Smooth muscle cell (in vitro differentiated cells): ENCODE data around the gene TDRKH. TPM values are rescaled to one million over a fixed set of nuclear protein-coding genes. Genes with fewer than 3 reads are reported as not detected.

Experiments
- DNase-seq: peaks from one replicate; lab custom pipeline; 2025; ENCODE audit not compliant: unreplicated experiment; lab: John Stamatoyannopoulos, UW
- H2AFZ ChIP-seq: fragments of 200-600 bp; sonication (generic); 2 replicates; pipeline ENCODE4 v1.6.0; 2016; ENCODE audit warnings: antibody characterized with exemption, low read depth, mild to moderate bottlenecking
- H3F3A ChIP-seq: fragments of 200-600 bp; sonication (generic); 2 replicates; pipeline ENCODE4 v1.6.0; 2017; ENCODE audit warnings: antibody characterized with exemption, low read depth
- H3K27ac ChIP-seq: fragments of 200-600 bp; sonication (generic); 2 replicates; pipeline ENCODE4 v1.5.1; 2016; ENCODE audit warnings: low read depth, mild to moderate bottlenecking
- H3K27me3 ChIP-seq: fragments of 200-600 bp; sonication (generic); 2 replicates; pipeline ENCODE4 v1.6.1; 2016; ENCODE audit warnings: low read depth, mild to moderate bottlenecking
- H3K36me3 ChIP-seq: fragments of 200-600 bp; sonication (generic); 2 replicates; pipeline ENCODE4 v1.5.1; 2016; ENCODE audit warnings: low read depth
- H3K4me1 ChIP-seq: fragments of 200-600 bp; sonication (generic); 2 replicates; pipeline ENCODE4 v1.5.1; 2016; ENCODE audit warnings: low read depth
- H3K4me2 ChIP-seq: fragments of 200-600 bp; sonication (generic); 2 replicates; pipeline ENCODE4 v1.6.0; 2016; ENCODE audit warnings: mild to moderate bottlenecking
- H3K4me3 ChIP-seq: fragments of 200-600 bp; sonication (generic); 2 replicates; pipeline ENCODE4 v1.5.1; 2016; ENCODE audit warnings: mild to moderate bottlenecking
- H3K79me2 ChIP-seq: fragments of 200-600 bp; sonication (generic); 2 replicates; pipeline ENCODE4 v1.6.0; 2016; ENCODE audit warnings: low read depth, mild to moderate bottlenecking
- H3K9ac ChIP-seq: fragments of 200-600 bp; sonication (generic); 2 replicates; pipeline ENCODE4 v1.6.0; 2016; ENCODE audit warnings: low read depth
- H3K9me3 ChIP-seq: fragments of 200-600 bp; sonication (generic); replicated peaks from 2 replicates; pipeline ENCODE4 v1.5.1; 2016; ENCODE audit warnings: low read depth
- H4K20me1 ChIP-seq: fragments of 200-600 bp; sonication (generic); 2 replicates; pipeline ENCODE4 v1.6.0; 2016; ENCODE audit warnings: low read depth
- CTCF ChIP-seq: fragments of 200-600 bp; sonication (generic); IDR thresholded peaks from 2 replicates; pipeline ENCODE4 v1.5.1; 2017; ENCODE audit warnings: borderline replicate concordance, mild to moderate bottlenecking, antibody characterized with exemption; ENCODE audit not compliant: insufficient read depth, poor library complexity, severe bottlenecking
- WGBS: methylation state at CpG from one replicate; pipeline ENCODE4 v1.1.7; 2016; ENCODE audit warnings: low lambda C conversion rate; 5-methylcytosine and 5-hydroxymethylcytosine counted together
- polyA plus RNA-seq: library from polyadenylated mRNA; unstranded; fragments of >200 nt; fragmentation: Nextera tagmentation; extraction: Ambion mirVana; gene quantifications from 2 replicates; pipeline ENCODE4 v1.2.1, GENCODE V29; 2016
- total RNA-seq: library from RNA; depleted of rRNA; stranded (reverse); fragments of >200 nt; gene quantifications from 2 replicates; pipeline ENCODE4 v1.2.3, GENCODE V29; 2014

TDRKH gene
- total and polyA plus RNA-seq, 2 experiments from 2014 or later = 4.7 to 8.5 TPM

- Histone ChIP-seq H3K27me3 (peaks cover 25% of the 10 kb centered on the region), H4K20me1 (no peaks in the 10 kb centered on the region), H2AFZ (no peak overlapping the region), H3K4me3 (no peak overlapping the region), H3K9me3 (no peaks in the 10 kb centered on the region), H3K9ac (no peak overlapping the region), H3K4me1 (peaks cover under 1% of the 10 kb centered on the region), H3K4me2 (no peak overlapping the region), H3F3A (peaks cover 5% of the 10 kb centered on the region), H3K36me3 (no peaks in the 10 kb centered on the region), H3K79me2 (no peaks in the 10 kb centered on the region), H3K27ac (no peak overlapping the region)
- DNase-seq = no peak
- 73% methylated on average over 3 of the region's 3 CpGs for whole genome bisulfite sequencing
- TF ChIP-seq CTCF = no peak
These were observed 43.9 kb upstream of the TDRKH start for GRCh38 chr1:151834239-151834638.

DNA sequence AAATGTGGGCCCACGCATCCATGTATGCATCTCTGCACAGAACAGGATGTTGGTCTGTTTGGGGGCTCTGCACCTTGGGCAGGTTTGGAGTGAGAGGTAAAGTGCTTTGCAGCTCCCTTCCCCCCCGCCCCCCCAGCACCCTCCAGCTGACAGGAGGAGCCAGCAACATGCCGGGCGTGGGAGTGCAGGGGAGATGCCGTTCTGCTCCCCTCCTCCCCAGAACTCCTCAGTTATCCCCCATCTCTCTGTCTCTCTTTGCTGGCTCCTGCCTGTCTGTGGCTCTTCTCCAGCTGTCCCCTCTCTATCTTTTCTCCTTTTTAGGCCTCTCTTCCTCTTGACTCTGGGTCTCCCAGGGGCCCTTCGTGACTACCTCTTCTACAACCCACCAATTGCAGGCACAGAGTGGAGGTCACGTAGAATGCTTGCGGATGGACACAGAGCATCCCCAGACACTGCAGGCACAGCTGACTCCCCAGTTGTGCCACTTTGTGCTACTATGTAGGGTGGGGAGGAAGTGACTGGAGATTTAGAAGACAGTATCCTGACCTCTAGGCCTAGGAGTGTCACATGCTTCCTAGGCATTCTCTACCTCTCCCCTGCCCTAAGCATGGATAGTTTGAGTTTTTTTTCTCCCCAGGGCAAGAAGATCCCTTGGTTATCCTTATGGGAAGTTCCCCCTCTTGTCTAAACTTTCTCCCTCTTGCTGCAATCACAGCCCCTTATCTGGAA lies 43.0 kb upstream of the TDRKH start:
- no peak for TF ChIP-seq CTCF
- 96% methylated on average over 4 of the region's 8 CpGs for WGBS
- no peak overlapping the region for H3K4me2 ChIP-seq
- H3K4me3 ChIP-seq = no peak overlapping the region
- no peaks in the 10 kb centered on the region for H4K20me1 ChIP-seq
- no peak overlapping the region for H3K27ac ChIP-seq
- DNase-seq = no peak
- no peaks in the 10 kb centered on the region for H3K79me2 ChIP-seq
- H3K27me3 ChIP-seq = peaks cover 16% of the 10 kb centered on the region
- H3K4me1 ChIP-seq = peaks cover 3% of the 10 kb centered on the region
- H3F3A ChIP-seq = peaks cover 5% of the 10 kb centered on the region
- H3K36me3 ChIP-seq = no peaks in the 10 kb centered on the region
- H3K9me3 ChIP-seq = no peaks in the 10 kb centered on the region
- H2AFZ ChIP-seq = no peak overlapping the region
- H3K9ac ChIP-seq = no peak overlapping the region

- Histone ChIP-seq H3K27me3 (peaks cover 7% of the 10 kb centered on the region), H3K36me3 (no peaks in the 10 kb centered on the region), H3K27ac (no peak overlapping the region), H2AFZ (no peak overlapping the region), H3K4me2 (no peak overlapping the region), H3K4me3 (no peak overlapping the region), H3K4me1 (peaks cover 3% of the 10 kb centered on the region), H3K9me3 (no peaks in the 10 kb centered on the region), H3K9ac (no peak overlapping the region), H3K79me2 (no peaks in the 10 kb centered on the region), H4K20me1 (no peaks in the 10 kb centered on the region), H3F3A (peaks cover 2% of the 10 kb centered on the region)
- DNase-seq = no peak
- no peak for TF ChIP-seq CTCF
- WGBS = 87% methylated on average over 10 of the region's 10 CpGs
These were observed 42.1 kb upstream of the TDRKH start for GRCh38 chr1:151832318-151832980.
